Measurements from ENCODE around the gene WDR74.
A peak's percentile ranks its signal among the peaks of the same experiment; 100 is the strongest.

Gene WDR74

GRCh38 chr11:62792202-62792575 is 47.2 kb downstream of the WDR74 start:
- no peak for DNase-seq (ENCODE audit: low spot score)

GRCh38 chr11:62791501-62792201 is 47.7 kb downstream of the WDR74 start, which contains the start of gene TMEM223:
TMEM223 (minus strand) TSS chr11:62792006; CDS start chr11:62791994, 12 bp downstream.
- peak; percentile 90 for DNase-seq (ENCODE audit: low spot score)

GRCh38 chr11:62789576-62789975 is 49.8 kb downstream of the WDR74 start:
- DNase-seq (ENCODE audit: low spot score): no peak

- DNase-seq (ENCODE audit: low spot score): no peak
These were observed 50.4 kb downstream of the WDR74 start for GRCh38 chr11:62788991-62789390.

GRCh38 chr11:62787005-62787759 is 52.2 kb downstream of the WDR74 start, which contains the start of gene TMEM179B:
TMEM179B (plus strand) TSS chr11:62787402; CDS start chr11:62787432, 30 bp downstream.
- DNase-seq (ENCODE audit: low spot score): peak; percentile 99

- peak; percentile 87 for DNase-seq (ENCODE audit: low spot score)
These were observed 52.9 kb downstream of the WDR74 start for GRCh38 chr11:62786318-62787004.

Measured in CD4-positive, alpha-beta T cell treated with Interleukin-2 at 100 ng/mL for 4 hours (primary cell).